Natural killer cell treated with Interleukin-12 subunit alpha and Interleukin-12 subunit beta and Interleukin-15 and Interleukin-18, amount 100 ng/mL, for 72 hours (primary cell): ENCODE data around the gene ARHGAP22. TPM values are rescaled to one million over a fixed set of nuclear protein-coding genes. Genes with fewer than 3 reads are reported as not detected.

Source experiments
- ATAC-seq, 2 donors: fragments of 150-1000 bp; cut with Tn5 transposase in 1 of 2; sonication (Bioruptor Pico), chemical (Tn5 transposase) in 1 of 2; 2 replicates each; pipeline ENCODE4 v1.10.0; 2021
- DNase-seq: peaks from one replicate; pipeline ENCODE4 v3.0.0; 2022; ENCODE audit warnings: low spot score
- H3K27ac Mint-ChIP-seq, 2 donors: 1 replicate in 1 of 2; 2 replicates in 1 of 2; pipeline ENCODE4 v1.8.0; 2022; ENCODE audit warnings: mixed read lengths in 2 of 2, mild to moderate bottlenecking in 1 of 2, moderate library complexity in 1 of 2
- H3K27me3 Mint-ChIP-seq, 2 donors: 1 replicate in 1 of 2; 2 replicates in 1 of 2; pipeline ENCODE4 v1.8.0; 2022; ENCODE audit warnings: mixed read lengths in 2 of 2
- H3K36me3 Mint-ChIP-seq: one replicate; pipeline ENCODE4 v1.8.0; 2022; ENCODE audit warnings: mixed read lengths
- H3K4me1 Mint-ChIP-seq, 2 donors: 1 replicate in 1 of 2; 2 replicates in 1 of 2; pipeline ENCODE4 v1.8.0; 2022; ENCODE audit warnings: low read depth in 2 of 2, mixed read lengths in 2 of 2, mild to moderate bottlenecking in 1 of 2
- H3K4me3 Mint-ChIP-seq: one replicate; pipeline ENCODE4 v1.8.0; 2022; ENCODE audit warnings: mixed read lengths
- H3K9me3 Mint-ChIP-seq: 2 replicates; pipeline ENCODE4 v1.8.0; 2022; ENCODE audit warnings: mixed read lengths
- total RNA-seq, 2 donors: library from RNA; stranded (reverse); gene quantifications; one replicate each; pipeline ENCODE4 v1.2.3, GENCODE V29; 2022

Gene ARHGAP22
- total RNA-seq, 2 donors from 2014 or later, result 0.14 to 1.8 TPM

DNA sequence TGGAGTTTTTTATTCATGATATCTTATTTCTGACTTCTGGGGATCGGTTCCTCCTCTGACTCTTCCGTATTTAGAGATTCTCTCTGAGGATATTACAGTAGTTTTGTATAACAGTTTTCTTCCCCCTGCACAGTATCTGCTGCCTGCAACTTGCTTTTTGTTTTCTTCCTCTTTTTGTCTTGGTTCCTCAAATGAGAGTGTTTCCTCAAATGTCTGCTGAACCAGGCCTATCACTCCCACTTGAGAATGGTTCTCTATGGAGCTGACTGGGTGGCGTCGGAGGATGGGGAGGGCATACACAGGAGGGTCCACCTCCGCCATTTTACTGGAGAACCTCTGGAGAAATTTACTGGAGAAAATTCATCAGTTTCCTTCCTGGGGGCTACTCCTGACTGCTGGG lies 27.7 kb downstream of the ARHGAP22 start:
- no peak overlapping the region for H3K27ac Mint-ChIP-seq
- H3K4me3 Mint-ChIP-seq, result no peak overlapping the region
- H3K36me3 Mint-ChIP-seq, result no peaks in the 10 kb centered on the region
- no peaks in the 10 kb centered on the region for H3K9me3 Mint-ChIP-seq
- ATAC-seq, result no peak
- H3K4me1 Mint-ChIP-seq, result no peaks in the 10 kb centered on the region
- H3K27me3 Mint-ChIP-seq, result peaks cover 23 to 53% of the 10 kb centered on the region in 2 donors
- DNase-seq, result no peak

DNA sequence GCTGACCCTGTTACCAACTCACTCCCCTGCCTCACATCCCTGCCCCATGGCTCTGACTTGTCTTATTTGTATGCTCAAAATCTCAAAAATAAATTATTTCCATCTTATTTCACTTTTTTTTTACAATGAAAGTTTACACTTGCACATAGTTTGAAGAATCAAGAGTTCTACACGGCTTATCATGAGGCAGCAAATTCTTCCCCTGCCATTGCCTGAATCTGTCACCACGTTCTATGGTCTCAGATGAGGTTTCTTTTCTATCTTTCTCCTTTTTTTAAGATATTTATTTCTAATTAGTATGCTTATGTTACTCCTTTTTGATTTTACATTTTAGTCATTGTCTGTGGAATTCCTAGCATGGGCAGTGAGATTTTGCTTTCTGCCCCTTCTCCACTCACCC lies 28.4 kb downstream of the ARHGAP22 start:
- Mint-ChIP-seq H3K36me3 (no peaks in the 10 kb centered on the region), H3K27ac (no peak overlapping the region), H3K4me1 (peaks cover 0 to 2% of the 10 kb centered on the region in 2 donors), H3K9me3 (no peaks in the 10 kb centered on the region), H3K4me3 (no peak overlapping the region), H3K27me3 (peaks cover 24 to 53% of the 10 kb centered on the region in 2 donors)
- ATAC-seq, result no peak
- DNase-seq, result no peak

DNA sequence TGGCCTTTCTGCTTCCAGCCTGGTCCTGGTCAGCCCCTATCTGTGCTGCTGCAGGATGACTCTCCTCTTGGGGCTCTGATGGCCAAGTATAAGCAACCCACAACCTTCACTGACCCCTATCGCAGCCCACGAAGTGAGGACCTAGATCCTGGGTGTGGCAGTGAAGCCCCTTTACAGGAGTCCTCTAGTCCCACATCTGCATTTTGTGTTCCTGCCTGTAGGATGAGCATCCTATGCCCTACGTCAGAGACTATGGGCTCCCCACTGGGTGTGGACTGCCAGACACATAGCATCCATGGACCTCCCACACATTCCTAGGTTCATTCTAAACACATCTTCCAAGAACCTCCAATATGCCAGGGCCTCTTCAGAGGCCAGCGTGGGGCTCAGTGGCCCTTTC lies 29.0 kb downstream of the ARHGAP22 start:
- peaks cover 26 to 53% of the 10 kb centered on the region in 2 donors for H3K27me3 Mint-ChIP-seq
- no peaks in the 10 kb centered on the region for H3K9me3 Mint-ChIP-seq

DNA sequence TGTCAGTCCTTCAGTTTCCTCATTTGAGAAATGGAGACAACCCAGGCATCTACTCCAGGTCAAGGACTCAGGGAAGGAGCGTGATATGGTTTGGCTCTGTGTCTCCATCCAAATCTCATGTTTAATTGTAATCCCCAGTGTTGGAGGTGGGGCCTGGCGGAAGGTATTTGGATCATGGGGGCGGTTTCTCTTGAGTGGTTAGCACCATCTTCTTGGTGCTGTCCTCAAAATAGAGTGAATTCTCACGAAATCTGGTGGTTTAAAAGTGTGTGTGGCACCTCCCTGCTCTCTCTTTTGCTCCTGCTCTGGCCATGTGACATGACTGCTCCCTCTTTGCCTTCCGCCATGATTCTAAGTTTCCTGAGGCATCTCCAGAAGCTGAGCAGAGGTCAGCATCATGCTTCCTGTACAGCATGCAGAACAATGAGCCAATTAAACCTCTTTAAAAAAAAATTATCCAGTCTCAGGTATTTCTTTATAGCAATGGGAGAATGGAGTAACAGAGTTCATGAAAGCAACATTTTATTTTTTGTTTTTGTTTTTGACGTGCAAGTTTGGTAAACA lies 30.0 kb downstream of the ARHGAP22 start:
- H3K27ac Mint-ChIP-seq, result no peak overlapping the region
- no peak for DNase-seq
- no peak for ATAC-seq
- H3K9me3 Mint-ChIP-seq, result no peaks in the 10 kb centered on the region
- peaks cover 0 to 3% of the 10 kb centered on the region in 2 donors for H3K4me1 Mint-ChIP-seq
- H3K4me3 Mint-ChIP-seq, result no peak overlapping the region
- H3K27me3 Mint-ChIP-seq, result peaks cover 24 to 50% of the 10 kb centered on the region in 2 donors
- no peaks in the 10 kb centered on the region for H3K36me3 Mint-ChIP-seq

More for the DNA sequence above, 29.0 kb downstream of the ARHGAP22 start:
- Mint-ChIP-seq H3K4me3 (no peak overlapping the region), H3K4me1 (peaks cover 0 to 3% of the 10 kb centered on the region in 2 donors), H3K27ac (no peak overlapping the region), H3K36me3 (no peaks in the 10 kb centered on the region)
- no peak for ATAC-seq
- DNase-seq, result no peak

DNA sequence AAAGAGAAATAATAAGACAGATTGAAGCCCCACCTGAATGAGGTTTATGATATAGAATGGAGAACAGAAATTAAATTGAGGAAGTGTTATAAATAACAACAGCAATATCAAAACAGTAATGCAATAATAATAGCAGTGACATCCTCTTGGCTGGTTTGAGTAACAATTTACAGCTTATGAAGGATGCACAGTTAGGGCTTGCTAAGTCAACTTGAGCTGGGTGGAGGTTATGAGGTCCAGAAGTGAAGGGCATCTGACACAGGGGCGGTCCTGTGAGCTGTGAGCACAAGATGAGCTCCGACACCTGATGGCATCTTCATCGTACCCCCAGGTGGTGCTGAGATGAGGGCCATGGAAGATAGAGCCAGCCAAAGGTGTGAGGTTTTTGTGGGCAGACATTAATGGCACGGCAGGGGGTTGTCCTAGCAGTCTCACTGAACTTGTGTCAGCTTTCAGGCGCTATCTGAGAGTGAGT lies 30.5 kb downstream of the ARHGAP22 start:
- ATAC-seq (no peak), DNase-seq (no peak)
- H3K27ac Mint-ChIP-seq, result no peak overlapping the region
- no peaks in the 10 kb centered on the region for H3K36me3 Mint-ChIP-seq
- peaks cover 0 to 3% of the 10 kb centered on the region in 2 donors for H3K4me1 Mint-ChIP-seq
- peaks cover 21 to 45% of the 10 kb centered on the region in 2 donors for H3K27me3 Mint-ChIP-seq
- H3K4me3 Mint-ChIP-seq, result no peak overlapping the region
- no peaks in the 10 kb centered on the region for H3K9me3 Mint-ChIP-seq

DNA sequence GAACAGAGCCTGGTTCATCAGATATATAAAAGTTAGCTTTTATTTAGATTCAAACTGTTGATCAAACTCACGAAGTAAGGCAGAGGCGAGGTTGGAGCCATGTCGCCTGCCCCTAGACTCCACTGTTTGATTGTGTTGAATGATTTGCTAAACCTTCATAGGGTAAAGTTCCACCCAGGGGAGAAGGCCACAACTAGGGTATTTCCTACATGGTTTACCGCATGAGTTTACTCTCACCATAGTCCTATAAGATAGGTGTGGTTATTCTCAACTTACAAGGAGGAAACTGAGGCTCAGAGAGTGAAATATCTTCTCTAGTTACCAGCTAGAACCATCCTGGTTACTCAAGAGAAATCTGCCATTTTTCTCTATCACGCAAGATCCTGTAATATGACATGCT lies 31.8 kb downstream of the ARHGAP22 start:
- Mint-ChIP-seq H3K9me3 (no peaks in the 10 kb centered on the region), H3K27me3 (peaks cover 17 to 31% of the 10 kb centered on the region in 2 donors), H3K4me1 (peaks cover 0 to 3% of the 10 kb centered on the region in 2 donors), H3K4me3 (no peak overlapping the region), H3K36me3 (no peaks in the 10 kb centered on the region), H3K27ac (no peak overlapping the region)
- no peak for DNase-seq
- ATAC-seq, result no peak

- Mint-ChIP-seq H3K9me3 (no peaks in the 10 kb centered on the region), H3K27ac (no peak overlapping the region), H3K36me3 (no peaks in the 10 kb centered on the region), H3K4me3 (no peak overlapping the region), H3K4me1 (peaks cover 0 to 3% of the 10 kb centered on the region in 2 donors), H3K27me3 (peaks cover 16 to 29% of the 10 kb centered on the region in 2 donors)
- DNase-seq (no peak), ATAC-seq (no peak)
Measured at GRCh38 chr10:48572414-48572813, 32.5 kb downstream of the ARHGAP22 start.

GRCh38 chr10:48568546-48568945 lies 36.3 kb downstream of the ARHGAP22 start:
- Mint-ChIP-seq H3K36me3 (no peaks in the 10 kb centered on the region), H3K9me3 (no peaks in the 10 kb centered on the region), H3K27me3 (peaks cover 6 to 8% of the 10 kb centered on the region in 2 donors), H3K4me1 (peaks cover 0 to 3% of the 10 kb centered on the region in 2 donors), H3K4me3 (no peak overlapping the region), H3K27ac (no peak overlapping the region)
- DNase-seq (no peak), ATAC-seq (peak in 1 of 2 donors; percentile 12)

GRCh38 chr10:48568131-48568530 lies 36.7 kb downstream of the ARHGAP22 start:
- no peaks in the 10 kb centered on the region for H3K9me3 Mint-ChIP-seq
- H3K27me3 Mint-ChIP-seq, result peaks cover 6 to 8% of the 10 kb centered on the region in 2 donors
- H3K27ac Mint-ChIP-seq, result no peak overlapping the region
- peaks cover 0 to 3% of the 10 kb centered on the region in 2 donors for H3K4me1 Mint-ChIP-seq
- DNase-seq (no peak), ATAC-seq (no peak)
- H3K4me3 Mint-ChIP-seq, result no peak overlapping the region
- H3K36me3 Mint-ChIP-seq, result no peaks in the 10 kb centered on the region

DNA sequence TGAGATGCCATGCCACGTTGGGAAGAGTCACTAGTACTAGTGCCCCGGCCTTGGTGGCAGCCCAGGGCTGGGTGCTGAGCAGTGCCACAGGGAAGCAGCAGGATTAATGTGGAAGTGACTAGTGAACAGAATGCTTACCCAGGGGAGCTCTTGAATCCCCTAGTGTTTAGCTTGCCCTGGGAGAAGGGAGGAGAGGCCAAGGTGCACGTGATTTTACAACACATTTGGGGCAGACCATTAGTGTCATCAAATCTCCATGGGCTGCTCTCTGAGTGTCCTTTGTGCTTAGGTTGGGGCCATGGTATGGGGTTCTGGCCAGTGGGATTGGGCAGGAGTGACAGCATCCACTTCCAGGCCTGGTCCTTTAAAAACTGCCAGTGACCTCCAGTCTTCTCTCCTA lies 37.5 kb downstream of the ARHGAP22 start:
- H3K27ac Mint-ChIP-seq, result no peak overlapping the region
- peaks cover 1 to 6% of the 10 kb centered on the region in 2 donors for H3K27me3 Mint-ChIP-seq
- no peak overlapping the region for H3K4me3 Mint-ChIP-seq
- H3K9me3 Mint-ChIP-seq, result no peaks in the 10 kb centered on the region
- no peaks in the 10 kb centered on the region for H3K36me3 Mint-ChIP-seq
- H3K4me1 Mint-ChIP-seq, result peaks cover 0 to 3% of the 10 kb centered on the region in 2 donors
- ATAC-seq, result no peak
- DNase-seq, result no peak

DNA sequence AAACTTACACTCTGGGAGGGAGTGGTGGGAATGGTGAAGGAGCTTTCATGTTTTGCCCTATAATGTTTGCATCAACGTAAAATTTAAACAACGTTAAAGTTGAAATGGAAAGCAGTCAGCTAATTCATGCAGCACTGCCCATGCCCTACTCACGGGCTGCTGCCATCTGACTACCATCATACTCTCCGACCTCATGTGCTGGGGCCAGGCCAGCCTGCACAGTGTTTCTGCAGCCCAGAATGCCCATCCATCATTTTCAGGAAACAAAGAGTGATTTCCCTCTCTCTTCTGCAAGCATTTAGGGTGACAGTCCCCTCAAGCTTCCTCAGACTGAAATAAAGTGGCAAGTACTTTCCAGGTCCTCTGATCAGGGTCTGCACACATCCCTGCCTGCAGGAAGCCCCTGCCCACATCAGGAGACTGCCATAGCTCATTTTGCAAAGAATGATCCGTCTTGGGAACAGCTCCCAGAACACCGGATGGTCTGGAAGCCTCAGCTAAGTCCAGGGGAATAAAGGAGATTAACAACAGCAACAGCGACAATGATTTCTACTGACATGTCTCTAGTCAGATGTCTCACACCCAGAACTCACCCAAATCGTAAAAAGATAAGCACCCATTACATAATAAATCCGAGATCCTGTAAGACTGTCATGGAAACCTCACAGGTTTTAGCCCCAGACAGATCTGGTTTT lies 40.3 kb downstream of the ARHGAP22 start:
- DNase-seq (no peak), ATAC-seq (no peak)
- H3K9me3 Mint-ChIP-seq, result no peaks in the 10 kb centered on the region
- H3K27me3 Mint-ChIP-seq, result peaks cover 0 to 3% of the 10 kb centered on the region in 2 donors
- no peak overlapping the region for H3K27ac Mint-ChIP-seq
- no peaks in the 10 kb centered on the region for H3K4me1 Mint-ChIP-seq
- H3K36me3 Mint-ChIP-seq, result no peaks in the 10 kb centered on the region
- no peak overlapping the region for H3K4me3 Mint-ChIP-seq

DNA sequence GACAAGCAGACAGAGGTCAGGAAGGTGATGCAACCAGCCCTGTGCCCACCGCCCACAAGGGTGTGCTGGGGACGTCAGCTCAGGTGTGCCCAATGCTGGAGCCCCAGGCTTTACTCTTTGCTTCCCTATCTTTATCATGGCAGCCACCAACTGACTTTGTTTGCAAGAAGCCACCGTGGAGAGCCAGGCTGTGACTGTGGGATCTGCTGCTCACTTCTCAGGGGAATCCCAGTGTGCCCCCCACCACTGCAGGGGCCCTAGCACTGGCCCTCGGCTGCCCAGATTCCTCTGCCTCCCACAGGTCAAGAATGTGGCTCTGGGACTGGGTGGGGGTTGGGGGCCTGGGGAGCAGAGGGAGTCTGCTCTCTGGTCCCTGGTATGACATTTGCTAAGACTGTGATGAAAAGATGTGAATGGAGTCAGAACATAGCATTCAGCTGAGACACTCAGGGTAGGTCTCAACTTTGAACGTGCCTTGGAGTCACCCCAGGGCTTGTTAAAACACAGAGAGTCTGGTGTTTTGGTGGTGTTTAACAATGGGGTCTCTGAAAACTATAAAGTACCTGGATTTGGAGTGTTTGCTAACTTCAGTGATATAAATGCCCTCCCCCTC lies 47.3 kb downstream of the ARHGAP22 start:
- Mint-ChIP-seq H3K9me3 (no peaks in the 10 kb centered on the region), H3K4me1 (no peaks in the 10 kb centered on the region)
- ATAC-seq, result no peak

GRCh38 chr10:48556713-48557112 lies 48.2 kb downstream of the ARHGAP22 start:
- DNase-seq (no peak), ATAC-seq (no peak)
- Mint-ChIP-seq H3K9me3 (no peaks in the 10 kb centered on the region), H3K27me3 (peaks cover 0 to 3% of the 10 kb centered on the region in 2 donors), H3K4me1 (no peaks in the 10 kb centered on the region), H3K4me3 (no peak overlapping the region), H3K36me3 (no peaks in the 10 kb centered on the region), H3K27ac (no peak overlapping the region)

More for the DNA sequence above, 47.3 kb downstream of the ARHGAP22 start:
- no peak overlapping the region for H3K4me3 Mint-ChIP-seq
- H3K36me3 Mint-ChIP-seq, result no peaks in the 10 kb centered on the region
- no peak overlapping the region for H3K27ac Mint-ChIP-seq
- peaks cover 0 to 3% of the 10 kb centered on the region in 2 donors for H3K27me3 Mint-ChIP-seq
- no peak for DNase-seq

- H3K36me3 Mint-ChIP-seq, result no peaks in the 10 kb centered on the region
- no peaks in the 10 kb centered on the region for H3K9me3 Mint-ChIP-seq
- peak in 1 of 2 donors; percentile 26 for ATAC-seq
Measured at GRCh38 chr10:48556065-48556464, 48.8 kb downstream of the ARHGAP22 start.

More at GRCh38 chr10:48556065-48556464, 48.8 kb downstream of the ARHGAP22 start:
- no peak for DNase-seq
- Mint-ChIP-seq H3K27me3 (peaks cover 0 to 3% of the 10 kb centered on the region in 2 donors), H3K27ac (no peak overlapping the region), H3K4me3 (no peak overlapping the region), H3K4me1 (no peaks in the 10 kb centered on the region)
